Heart left ventricle (tissue), 16 donors: ENCODE results near the gene ABHD14A. TPM values are rescaled to one million over a fixed set of nuclear protein-coding genes. Genes with fewer than 3 reads are reported as not detected.

Source experiments
- ATAC-seq, 4 donors: fragments of 200-7000 bp; cut with Tn5 transposase; one replicate each; pipeline ENCODE4 v1.9.1; 2020 to 2022; ENCODE audit warnings: moderate library complexity in 4 of 4, mild to moderate bottlenecking in 3 of 4, moderate number of reproducible peaks in 1 of 4
- DNase-seq, 5 donors: peaks; one replicate each; pipeline ENCODE4 v3.0.0-alpha.2; 2020
- H3K27ac ChIP-seq, 12 donors: fragments of 200-600 bp; sonication (generic) in 4 of 12; one replicate each; pipeline versions ENCODE4 v1.5.0 to v1.8.0; 2016 to 2022; ENCODE audit warnings: mild to moderate bottlenecking in 2 of 12
- H3K27me3 ChIP-seq, 9 donors: fragments of 200-600 bp; sonication (generic) in 2 of 9; one replicate each; pipeline versions ENCODE4 v1.5.1 to v1.8.0; 2016 to 2022; ENCODE audit warnings: mild to moderate bottlenecking in 3 of 9
- H3K36me3 ChIP-seq, 9 donors: fragments of 200-600 bp; sonication (generic) in 2 of 9; one replicate each; pipeline versions ENCODE4 v1.5.0 to v1.8.0; 2018 to 2022; ENCODE audit warnings: mild to moderate bottlenecking in 2 of 9
- H3K4me1 ChIP-seq, 12 donors: fragments of 200-600 bp; sonication (generic) in 4 of 12; one replicate each; pipeline versions ENCODE4 v1.5.0 to v1.8.0; 2016 to 2022; ENCODE audit warnings: mild to moderate bottlenecking in 3 of 12
- H3K4me3 ChIP-seq, 12 donors: fragments of 200-600 bp; sonication (generic) in 4 of 12; one replicate each; pipeline versions ENCODE4 v1.5.0 to v1.8.0; 2017 to 2022; ENCODE audit warnings: mild to moderate bottlenecking in 9 of 12, moderate library complexity in 4 of 12
- H3K9me3 ChIP-seq, 12 donors: fragments of 200-600 bp; sonication (generic) in 4 of 12; one replicate each; pipeline versions ENCODE4 v1.5.0 to v1.8.0; 2016 to 2022; ENCODE audit warnings: mild to moderate bottlenecking in 1 of 12
- POLR2A ChIP-seq, 2 donors: fragments of 450-650 bp; IDR thresholded peaks; one replicate each; pipeline ENCODE4 v1.6.1; 2017; ENCODE audit warnings: antibody characterized with exemption in 2 of 2, mild to moderate bottlenecking in 2 of 2, moderate library complexity in 2 of 2
- WGBS, 4 donors: extraction: QIAGEN DNeasy Blood & Tissue Kit in 2 of 4; methylation state at CpG; one replicate each; pipeline versions ENCODE4 v1.1.5 to v1.1.7; 2013 to 2018; 5-methylcytosine and 5-hydroxymethylcytosine counted together
- intact Hi-C, 10 donors: fragments of 100-400 bp; cut with DNase I; formaldehyde crosslinking; loops; one replicate each; pipeline versions ENCODE4 v1.11.1 to v1.14.2; 2022
- polyA plus RNA-seq, 2 donors: library from polyadenylated mRNA; stranded (reverse); fragments of 200-250 nt; gene quantifications; one replicate each; pipeline ENCODE4 v1.2.3, GENCODE V29; 2013
- total RNA-seq, 9 donors: library from RNA; depleted of rRNA in 2 of 9; stranded (reverse); fragments of >200 nt in 2 of 9; fragmentation: NEBNext Ultra II Directional in 3 of 9; extraction: Animal tissue kit (Norgen Biotek cat#: 25700) in 3 of 9; gene quantifications; one replicate each; pipeline versions ENCODE4 v1.1.0 to v1.2.4, GENCODE V29; 2016 to 2023
- TF ChIP-seq, protein P1 (sequence below), 12 donors: fragments of 200-600 bp; sonication (generic) in 4 of 12; IDR thresholded peaks; one replicate each; pipeline versions ENCODE4 v1.5.0 to v1.8.0; 2018 to 2022; ENCODE audit warnings: antibody characterized with exemption in 12 of 12, mild to moderate bottlenecking in 5 of 12
- donor health status: ischemic (EF 13 %, LVEDD 7.1; RV severe dilation, severe dysfunction).
- donor health status: healthy with polysubstance abuse.
- donor health status: DM: no; HTN: yes; CAD: no.
- donor health status: DM: no; HTN: no; CAD: no.
- donor health status: ischemic (EF 25% LVEDD 6.9; RV normal size, moderate dysfunction).
- donor health status: ischemic (EF 25% LVEDD 5.7; RV mildly dilated, moderate dysfunction).
- donor health status: healthy.
- donor health status: DM: yes; HTN: yes; CAD: no.
- donor health status: ischemic (EF 35%, LVEDD 5.7; RV mildly dilated, moderate dysfunction).
- donor health status: nonischemic (EF 11% LVEDD 7.7; RV severe dilation, severe dysfunction).
- donor health status: DM: yes; HTN: yes; CAD: no.
- donor health status: PGD.
- donor health status: ischemic (EF 29% LVEDD 5.4; RV normal size, mild dysfunction).
- donor health status: nonischemic (EF 23%, LVEDD 6.1; RV moderate dilation, normal function).

Gene ABHD14A
- total and polyA plus RNA-seq, 11 donors, result 17.7 to 70.3 (median 22.1) TPM

DNA sequence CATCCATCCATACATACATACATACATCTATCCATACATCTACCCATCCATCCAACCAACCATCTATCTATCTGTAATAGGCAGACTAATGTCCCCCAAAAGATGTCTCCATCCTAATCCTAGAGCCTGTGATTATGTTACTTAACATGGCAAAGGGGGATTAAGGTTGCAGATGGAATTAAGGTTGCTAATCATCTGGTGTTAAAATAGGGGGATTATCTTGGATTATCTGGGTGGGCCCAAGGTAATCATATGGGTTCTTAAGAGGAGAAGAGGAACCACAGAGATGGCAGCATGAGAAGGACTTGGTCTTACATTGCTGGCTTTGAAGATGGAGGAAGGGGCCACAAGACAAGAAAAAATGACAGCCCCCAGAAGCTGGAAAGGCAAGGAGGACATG lies 35.6 kb downstream of the ABHD14A start:
- peaks cover 10 to 45% (median 27%) of the 10 kb centered on the region in 12 donors for H3K4me1 ChIP-seq
- DNase-seq, result no peak

DNA sequence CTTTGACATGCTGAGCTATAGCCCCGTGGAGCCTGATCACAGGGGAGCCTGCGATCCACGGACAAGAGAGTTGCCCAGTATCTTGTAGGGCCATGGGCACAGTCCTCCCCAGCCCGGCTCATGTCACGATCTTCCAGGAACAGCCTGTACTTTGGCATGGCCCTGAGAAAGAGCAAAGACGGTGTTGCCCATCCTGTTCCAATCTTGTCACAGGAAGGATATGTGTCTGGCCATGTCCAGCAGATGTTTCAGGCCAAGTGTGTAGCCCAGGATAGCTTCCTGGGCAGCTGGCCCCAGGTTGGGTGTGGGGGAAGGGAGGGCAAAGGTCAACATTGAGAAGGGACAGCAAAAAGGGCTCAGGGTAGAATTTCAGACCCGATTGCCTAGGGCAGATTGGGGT lies 37.8 kb downstream of the ABHD14A start:
- no peaks in the 10 kb centered on the region for H3K27me3 ChIP-seq
- WGBS, 4 donors, result 31 to 70% (median 55%) methylated on average over 3 to 7 of the region's 7 CpGs
- H3K4me1 ChIP-seq, result peaks cover 0 to 45% (median 24%) of the 10 kb centered on the region in 12 donors
- ATAC-seq (peak in 3 of 4 donors; percentile 3 to 17 (median 9)), DNase-seq (no peak)
- no peak overlapping the region for H3K4me3 ChIP-seq
- no peak overlapping the region for H3K27ac ChIP-seq
- no peaks in the 10 kb centered on the region for H3K36me3 ChIP-seq
- intact Hi-C loops, result no loop called here
- TF ChIP-seq, protein P1, sequence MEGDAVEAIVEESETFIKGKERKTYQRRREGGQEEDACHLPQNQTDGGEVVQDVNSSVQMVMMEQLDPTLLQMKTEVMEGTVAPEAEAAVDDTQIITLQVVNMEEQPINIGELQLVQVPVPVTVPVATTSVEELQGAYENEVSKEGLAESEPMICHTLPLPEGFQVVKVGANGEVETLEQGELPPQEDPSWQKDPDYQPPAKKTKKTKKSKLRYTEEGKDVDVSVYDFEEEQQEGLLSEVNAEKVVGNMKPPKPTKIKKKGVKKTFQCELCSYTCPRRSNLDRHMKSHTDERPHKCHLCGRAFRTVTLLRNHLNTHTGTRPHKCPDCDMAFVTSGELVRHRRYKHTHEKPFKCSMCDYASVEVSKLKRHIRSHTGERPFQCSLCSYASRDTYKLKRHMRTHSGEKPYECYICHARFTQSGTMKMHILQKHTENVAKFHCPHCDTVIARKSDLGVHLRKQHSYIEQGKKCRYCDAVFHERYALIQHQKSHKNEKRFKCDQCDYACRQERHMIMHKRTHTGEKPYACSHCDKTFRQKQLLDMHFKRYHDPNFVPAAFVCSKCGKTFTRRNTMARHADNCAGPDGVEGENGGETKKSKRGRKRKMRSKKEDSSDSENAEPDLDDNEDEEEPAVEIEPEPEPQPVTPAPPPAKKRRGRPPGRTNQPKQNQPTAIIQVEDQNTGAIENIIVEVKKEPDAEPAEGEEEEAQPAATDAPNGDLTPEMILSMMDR (IDR thresholded peaks at IDR 0.05), result no peak
- no peak for TF ChIP-seq POLR2A (IDR thresholded peaks at IDR 0.05)
- no peaks in the 10 kb centered on the region for H3K9me3 ChIP-seq

More for the DNA sequence above, 35.6 kb downstream of the ABHD14A start:
- intact Hi-C loops, result no loop called here
- Histone ChIP-seq H3K36me3 (no peaks in the 10 kb centered on the region), H3K4me3 (no peak overlapping the region), H3K9me3 (no peaks in the 10 kb centered on the region), H3K27ac (no peak overlapping the region), H3K27me3 (no peaks in the 10 kb centered on the region)
- no peak for ATAC-seq
- no peak for TF ChIP-seq POLR2A (IDR thresholded peaks at IDR 0.05)
- TF ChIP-seq, protein P1 (IDR thresholded peaks at IDR 0.05), result no peak

DNA sequence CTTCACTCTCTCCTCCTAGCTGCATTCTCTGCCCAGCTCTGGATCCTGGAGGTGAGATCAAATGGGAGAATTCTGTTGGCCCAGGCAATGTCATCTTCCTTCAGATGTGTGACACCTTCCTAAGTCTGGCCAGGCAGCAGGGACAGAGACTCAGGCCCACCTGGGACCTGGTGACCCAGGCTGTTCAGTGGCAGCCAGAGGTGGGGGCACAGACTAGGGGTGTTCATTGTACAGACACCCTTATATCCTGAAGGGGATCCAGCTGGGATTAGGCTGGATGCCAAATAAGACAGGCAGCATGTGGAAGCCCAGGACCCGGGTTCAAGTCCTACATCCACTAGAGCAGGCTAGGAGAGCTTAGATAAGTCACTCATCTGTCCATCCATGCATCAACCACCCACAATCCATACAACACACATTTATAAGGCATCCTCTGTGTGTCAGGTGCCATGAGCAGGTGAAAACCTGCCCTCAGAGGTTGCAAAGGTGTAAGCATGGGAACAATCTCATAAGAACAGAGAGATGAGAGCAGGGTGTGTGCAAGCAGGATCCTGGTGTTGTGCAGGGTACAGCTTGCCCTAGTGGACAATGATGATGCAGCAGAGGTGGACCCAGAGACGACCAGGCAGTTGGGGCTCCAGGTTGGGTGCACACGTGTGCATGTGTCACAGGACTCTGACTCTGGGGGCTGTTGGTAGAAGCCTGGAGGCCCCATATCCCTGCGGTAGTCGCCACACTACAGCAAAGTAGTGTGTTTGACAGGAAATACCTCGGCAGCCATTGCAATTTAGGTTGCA lies 39.1 kb downstream of the ABHD14A start:
- H3K9me3 ChIP-seq, result no peaks in the 10 kb centered on the region

DNA sequence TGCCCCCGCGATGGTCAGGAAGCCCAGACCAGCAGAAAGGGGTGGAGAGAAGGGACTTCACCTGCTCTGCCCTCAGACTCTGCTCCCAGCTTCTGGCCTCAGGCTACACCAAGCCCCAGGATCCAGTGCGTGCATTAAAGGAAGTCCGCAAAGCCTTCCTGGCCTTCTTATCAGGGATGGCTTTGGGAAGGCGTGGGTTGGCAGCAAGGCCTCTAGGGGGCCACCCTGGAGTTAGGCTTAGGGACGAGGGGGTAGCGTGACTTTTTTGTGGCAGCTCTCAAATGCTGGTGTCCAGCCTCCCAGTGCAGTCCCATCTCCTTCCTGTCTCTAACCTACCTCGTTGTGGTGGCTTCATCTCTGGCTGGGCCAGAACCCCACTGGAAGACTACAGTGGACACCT lies 39.7 kb downstream of the ABHD14A start:
- Histone ChIP-seq H3K4me3 (no peak overlapping the region), H3K4me1 (peaks cover 12 to 64% (median 34%) of the 10 kb centered on the region in 12 donors), H3K9me3 (no peaks in the 10 kb centered on the region), H3K27me3 (no peaks in the 10 kb centered on the region), H3K27ac (no peak overlapping the region), H3K36me3 (no peaks in the 10 kb centered on the region)
- TF ChIP-seq POLR2A (IDR thresholded peaks at IDR 0.05), result no peak
- TF ChIP-seq, protein P1 (IDR thresholded peaks at IDR 0.05), result peak in 4 of 12 donors; percentile 9 to 20 (median 18)
- WGBS, 4 donors, result 73 to 77% (median 73%) methylated on average over 7 to 8 of the region's 8 CpGs
- intact Hi-C loops, result loop anchor here in 1 of 10 donors (5.0 kb wide), 1 partner anchor 38 kb away; no protein-coding TSS in a partner anchor
- DNase-seq (no peak), ATAC-seq (no peak)

More for the DNA sequence above, 39.1 kb downstream of the ABHD14A start:
- no peak for ATAC-seq
- H3K27ac ChIP-seq, result no peak overlapping the region
- H3K4me1 ChIP-seq, result peaks cover 6 to 58% (median 28%) of the 10 kb centered on the region in 12 donors
- no peak overlapping the region for H3K4me3 ChIP-seq
- DNase-seq, result no peak
- intact Hi-C loops, result no loop called here
- H3K36me3 ChIP-seq, result no peaks in the 10 kb centered on the region
- no peak for TF ChIP-seq POLR2A (IDR thresholded peaks at IDR 0.05)
- TF ChIP-seq, protein P1 (IDR thresholded peaks at IDR 0.05), result no peak
- H3K27me3 ChIP-seq, result no peaks in the 10 kb centered on the region
- WGBS, 4 donors, result 88 to 94% (median 90%) methylated on average over 5 to 6 of the region's 6 CpGs
